Measurements from ENCODE around the gene ZNF431.
A peak's percentile ranks its signal among the peaks of the same experiment; 100 is the strongest.
"Not testable (repeated sequence)": the region's sequence is repeated elsewhere in the genome, so short reads cannot be mapped to it uniquely, and the experiment has no call there.

Gene ZNF431

DNA sequence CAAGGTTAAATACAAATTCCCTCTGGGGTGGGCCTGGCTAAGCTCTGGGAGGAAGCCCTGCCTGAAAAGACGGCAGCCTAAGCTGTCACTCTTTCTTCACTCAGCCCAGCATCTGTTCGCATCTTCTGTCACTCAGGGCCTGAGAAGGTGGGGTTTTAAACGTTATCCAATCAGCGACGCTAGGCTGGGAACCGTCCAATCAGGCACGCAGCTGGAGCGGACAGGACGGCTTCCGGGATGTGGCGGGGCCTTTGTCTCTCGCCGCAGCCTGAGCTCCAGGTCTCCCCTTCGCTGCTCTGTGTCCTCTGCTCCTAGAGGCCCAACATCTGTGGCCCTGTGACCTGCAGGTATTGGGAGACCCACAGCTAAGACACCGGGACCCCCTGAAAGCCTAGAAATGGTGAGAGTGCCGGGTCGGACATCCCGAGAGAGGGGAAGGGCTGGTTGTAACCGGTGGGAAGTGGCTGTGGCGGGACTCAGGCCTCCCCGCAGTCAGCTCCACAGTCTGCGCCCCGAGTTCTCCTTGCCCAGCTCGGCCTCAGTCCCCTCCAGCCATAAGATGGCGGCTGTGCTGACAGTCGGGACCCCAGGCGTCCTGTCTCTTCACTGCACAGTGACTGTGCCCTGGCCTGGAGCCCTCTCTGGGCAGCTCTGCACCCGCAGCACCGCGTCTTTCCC lies at the start of gene ZNF431:
Gene ZNF431 (plus strand): TSS at position 254 of the 678 bp plus-strand sequence. CDS start 144 bp downstream, at position 398.
- DNase-seq: peak; percentile 94

DNA sequence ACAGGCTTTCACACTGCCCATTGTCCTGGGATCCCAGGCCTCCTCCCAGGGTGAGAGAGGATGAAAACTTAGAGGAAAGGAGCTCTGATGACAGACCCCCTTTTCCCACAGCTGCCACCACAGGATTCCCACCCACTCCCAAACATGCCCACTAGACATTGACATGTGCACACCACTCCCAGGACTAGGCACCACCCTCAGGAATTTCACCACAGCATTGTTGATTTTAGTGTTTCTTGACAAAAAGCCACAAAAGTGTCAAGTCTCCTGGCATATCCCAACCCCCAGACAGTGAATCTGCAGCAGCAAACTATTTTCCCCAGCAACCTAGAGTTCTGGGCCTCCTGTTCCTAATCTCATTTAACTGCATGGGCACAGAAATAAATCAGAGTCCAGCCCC lies 49.7 kb upstream of the ZNF431 start:
- DNase-seq: no peak

DNA sequence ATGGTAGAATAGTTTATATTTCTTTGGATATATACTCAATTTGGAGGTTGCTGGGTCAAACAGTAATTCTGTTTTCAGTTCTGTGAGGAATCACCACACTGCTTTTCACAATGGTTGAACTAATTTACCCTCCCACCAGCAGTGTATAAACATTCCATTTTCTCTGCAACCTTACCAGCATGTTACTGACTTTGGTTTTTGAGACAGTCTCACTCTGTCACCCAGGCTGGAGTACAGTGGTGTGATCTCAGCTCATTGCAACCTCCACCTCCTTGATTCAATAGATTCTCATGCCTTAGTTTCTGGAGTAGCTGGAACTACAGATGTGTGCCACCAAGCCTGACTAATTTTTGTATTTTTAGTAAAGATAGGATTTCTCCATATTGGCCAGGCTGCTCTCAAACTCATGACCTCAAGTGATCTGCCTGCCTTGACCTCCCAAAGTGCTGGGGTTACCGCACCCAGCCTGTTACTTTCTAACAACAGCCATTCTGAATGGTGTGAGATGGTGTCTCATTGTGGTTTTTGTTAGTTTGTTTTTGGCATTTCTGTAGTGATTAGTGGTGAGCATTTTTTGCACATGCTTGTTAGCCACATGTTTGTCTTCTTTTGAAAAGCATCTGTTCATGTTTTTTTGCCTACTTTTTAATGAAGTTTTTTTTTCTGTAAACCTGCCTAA lies 47.4 kb upstream of the ZNF431 start:
- no peak for DNase-seq

GRCh38 chr19:21098291-21098690 lies 43.5 kb upstream of the ZNF431 start:
- no peak for DNase-seq

- DNase-seq: no peak
These were observed 40.2 kb upstream of the ZNF431 start for GRCh38 chr19:21101521-21102242.

GRCh38 chr19:21109116-21109515 lies 32.7 kb upstream of the ZNF431 start:
- no peak for DNase-seq

DNA sequence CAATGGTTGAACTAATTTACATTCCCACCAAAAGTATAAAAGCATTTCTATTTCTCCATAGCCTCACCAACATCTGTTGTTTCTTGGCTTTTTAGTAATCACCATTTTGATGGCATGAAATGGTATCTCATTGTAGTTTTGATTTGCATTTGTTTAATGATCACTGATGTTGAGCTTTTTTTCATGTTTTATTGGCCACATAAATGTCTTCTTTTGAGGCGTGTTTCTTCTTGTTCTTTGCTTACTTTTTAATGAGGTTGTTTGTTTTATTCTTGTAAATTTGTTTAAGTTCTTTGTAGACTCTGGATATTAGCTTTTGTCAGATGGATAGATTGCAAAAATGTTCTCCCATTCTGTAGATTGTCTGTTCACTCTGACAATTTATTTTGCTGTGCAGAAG lies 31.7 kb upstream of the ZNF431 start:
- DNase-seq: no peak

DNA sequence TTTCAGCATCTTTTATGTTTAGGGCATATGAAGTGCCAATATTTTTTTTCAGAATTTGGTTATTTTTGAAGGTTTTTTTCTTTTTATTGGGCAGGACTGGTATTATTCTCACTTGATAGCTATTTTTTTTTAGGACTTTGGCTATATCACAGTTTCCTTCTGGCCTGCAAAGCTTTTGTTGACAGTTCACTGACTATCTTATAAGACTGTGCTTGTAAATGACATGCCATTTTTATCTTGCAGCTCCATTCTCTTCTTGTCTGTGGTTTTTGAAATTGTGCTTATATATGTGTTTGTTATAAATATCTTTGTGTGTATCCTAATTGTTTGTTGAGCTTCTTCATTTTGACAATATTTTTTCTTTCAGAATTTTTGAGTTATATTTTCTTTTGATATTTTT lies 26.4 kb upstream of the ZNF431 start:
- no peak for DNase-seq

DNA sequence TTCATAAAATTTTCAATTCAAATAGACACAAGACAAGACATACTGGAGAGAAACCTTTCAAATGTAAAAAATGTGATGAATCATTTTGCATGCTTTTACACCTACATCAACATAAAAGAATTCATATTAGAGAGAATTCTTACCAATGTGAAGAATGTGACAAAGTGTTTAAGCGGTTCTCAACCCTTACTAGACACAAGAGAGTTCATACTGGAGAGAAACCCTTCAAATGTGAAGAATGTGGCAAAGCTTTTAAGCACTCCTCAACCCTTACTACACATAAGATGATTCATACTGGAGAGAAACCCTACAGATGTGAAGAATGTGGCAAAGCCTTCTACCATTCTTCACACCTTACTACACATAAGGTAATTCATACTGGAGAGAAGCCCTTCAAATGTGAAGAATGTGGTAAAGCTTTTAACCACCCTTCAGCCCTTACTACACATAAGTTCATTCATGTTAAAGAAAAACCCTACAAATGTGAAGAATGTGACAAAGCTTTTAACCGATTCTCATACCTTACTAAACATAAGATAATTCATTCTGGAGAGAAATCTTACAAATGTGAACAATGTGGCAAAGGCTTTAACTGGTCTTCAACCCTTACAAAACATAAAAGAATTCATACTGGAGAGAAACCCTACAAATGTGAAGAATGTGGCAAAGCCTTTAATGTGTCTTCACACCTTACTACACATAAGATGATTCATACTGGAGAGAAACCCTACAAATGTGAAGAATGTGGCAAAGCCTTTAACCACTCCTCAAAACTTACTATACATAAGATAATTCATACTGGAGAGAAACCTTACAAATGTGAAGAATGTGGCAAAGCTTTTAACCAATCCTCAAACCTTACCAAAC lies 24.6 kb upstream of the ZNF431 start:
- DNase-seq: no peak

DNA sequence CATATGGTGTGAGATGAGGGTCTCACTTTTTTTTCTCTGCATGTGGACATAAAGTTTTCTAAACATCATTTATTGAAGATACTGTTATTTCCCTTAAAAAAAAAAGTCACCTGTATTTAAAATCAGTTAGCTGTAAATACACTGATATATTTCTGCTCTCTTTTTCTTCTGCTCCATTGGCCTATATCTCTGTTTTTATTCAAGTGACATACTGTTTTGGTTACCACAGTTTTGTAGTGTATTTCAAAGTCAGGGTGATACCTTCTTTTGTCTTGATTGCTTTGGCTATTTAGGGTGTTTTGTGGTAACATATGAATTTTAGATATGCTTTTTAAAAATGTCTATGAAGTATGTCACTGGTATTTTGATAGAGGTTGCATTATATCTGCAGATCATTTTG lies 15.8 kb upstream of the ZNF431 start:
- no peak for DNase-seq

- no peak for DNase-seq
These were observed 14.8 kb upstream of the ZNF431 start for GRCh38 chr19:21127001-21127400.

DNA sequence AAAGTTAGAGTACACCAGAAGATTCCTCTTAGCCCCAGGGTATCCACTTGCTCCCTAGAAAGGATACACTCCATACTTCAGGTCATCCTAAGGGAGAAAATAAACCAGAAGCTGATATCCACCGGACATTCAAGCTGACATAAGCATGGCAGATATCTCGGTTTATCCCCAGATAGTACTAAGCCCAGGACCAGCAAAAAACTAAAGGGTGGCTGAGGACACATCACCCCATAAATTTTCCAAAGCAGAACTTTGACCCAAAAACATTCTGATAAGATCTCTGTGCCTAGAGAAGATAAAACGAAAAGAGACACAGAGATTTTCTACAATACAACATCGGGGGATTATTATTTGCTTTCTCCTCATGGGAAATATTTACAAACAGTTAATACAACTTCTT lies 13.9 kb upstream of the ZNF431 start:
- DNase-seq: no peak

DNA sequence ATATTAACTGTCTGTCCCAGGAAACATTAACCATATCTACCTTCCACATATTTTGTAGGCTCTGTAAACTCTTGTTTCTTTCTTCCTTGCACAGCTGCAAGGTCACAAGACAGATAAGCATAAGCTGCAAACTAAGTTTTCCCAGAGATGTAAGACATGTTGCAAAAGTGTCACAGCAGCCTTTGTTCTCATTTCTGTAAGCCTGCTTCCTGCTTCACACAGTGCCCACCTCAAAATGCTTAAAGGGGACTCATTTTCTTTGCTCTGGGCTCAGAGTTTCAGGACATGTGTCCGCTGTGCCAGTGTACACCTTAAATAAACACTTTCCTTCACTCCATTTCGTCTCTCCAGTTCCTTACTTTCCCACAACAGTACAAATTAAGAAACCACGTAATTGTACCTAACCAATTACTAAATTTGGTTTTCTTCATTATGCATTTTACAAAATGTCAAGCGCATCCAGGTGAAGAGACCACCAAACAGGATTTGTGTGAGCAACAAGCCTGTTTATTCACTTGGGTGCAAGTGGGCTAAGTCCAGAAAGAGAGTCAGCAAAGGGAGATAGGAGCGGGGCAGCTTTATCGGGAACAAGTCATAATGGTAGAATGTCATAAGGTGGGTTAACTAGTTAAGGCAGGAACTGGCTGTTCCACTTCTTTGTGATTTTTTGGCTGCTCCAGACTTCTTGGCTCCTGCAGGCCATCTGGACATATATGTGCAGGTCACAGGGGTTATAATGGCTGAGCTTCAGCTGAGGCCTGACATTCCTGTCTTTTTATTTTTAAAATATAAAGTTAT lies 12.7 kb upstream of the ZNF431 start:
- DNase-seq: no peak

- DNase-seq: no peak
These were observed 11.6 kb upstream of the ZNF431 start for GRCh38 chr19:21130097-21130775.

DNA sequence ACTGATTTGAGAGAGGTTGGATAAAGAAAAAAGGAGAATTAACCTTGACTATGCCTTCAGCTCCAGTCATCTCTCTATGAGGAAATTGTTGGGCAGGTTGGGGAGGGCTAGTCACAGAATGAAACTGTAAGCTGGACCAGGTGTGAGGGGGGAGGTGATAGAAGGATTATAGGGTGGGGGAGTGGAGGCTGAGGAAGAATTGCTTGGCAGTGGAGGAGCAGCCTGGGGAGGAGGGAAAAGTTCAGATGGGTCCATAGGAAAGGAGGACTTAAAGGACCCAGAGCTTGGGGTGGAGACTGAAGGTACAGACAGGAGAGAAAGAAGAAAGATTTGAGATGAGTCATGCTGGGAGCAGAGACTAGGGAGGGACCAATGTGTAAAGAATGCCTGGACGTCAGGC lies 8.2 kb upstream of the ZNF431 start:
- DNase-seq: no peak

DNA sequence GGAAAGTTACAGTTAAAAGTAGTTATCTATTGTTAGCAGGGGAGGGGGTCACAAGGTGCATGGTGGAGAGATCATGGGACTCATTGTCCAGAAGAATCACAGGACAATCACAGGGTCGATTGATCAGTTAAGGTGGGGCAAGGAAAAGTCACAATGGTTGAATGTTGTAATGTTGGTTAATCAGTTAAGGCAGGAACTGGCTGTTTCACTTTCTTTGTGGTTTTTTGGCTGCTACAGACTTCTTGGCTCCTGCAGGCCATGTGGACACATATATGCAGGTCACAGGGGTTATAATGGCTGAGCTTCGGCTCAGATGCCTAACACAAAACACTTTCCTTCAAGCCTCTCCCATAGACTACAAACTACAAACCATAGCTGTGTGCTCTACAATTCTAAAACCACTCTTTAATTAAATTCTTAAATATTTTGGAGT lies 6.9 kb upstream of the ZNF431 start:
- DNase-seq: no peak

- DNase-seq: no peak
These were observed 6.4 kb upstream of the ZNF431 start for GRCh38 chr19:21135433-21135832.

GRCh38 chr19:21138130-21138529 lies 3.7 kb upstream of the ZNF431 start:
- DNase-seq: no peak

DNA sequence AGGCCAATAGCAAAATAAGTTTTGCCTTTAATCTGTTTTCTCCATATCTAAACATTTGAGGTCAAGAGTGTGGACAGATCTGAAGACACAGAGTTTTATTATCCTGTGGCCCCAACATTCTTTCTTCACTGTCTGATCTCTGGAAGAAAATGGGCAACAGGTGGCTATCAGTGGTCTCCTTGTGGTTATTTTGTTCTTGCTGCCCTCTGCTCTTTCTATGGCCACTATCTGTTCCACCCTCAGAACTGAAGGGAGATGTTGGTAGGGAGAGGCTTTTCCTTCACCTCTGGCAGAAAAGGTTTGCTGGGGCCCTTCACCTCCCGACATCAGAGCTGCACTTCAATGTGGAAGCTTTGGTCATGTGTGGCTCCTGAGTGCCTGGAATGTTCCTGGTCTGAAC lies 834 bp upstream of the ZNF431 start:
- DNase-seq: not testable (repeated sequence)

GRCh38 chr19:21143428-21143827 lies 1.6 kb downstream of the ZNF431 start:
- DNase-seq: no peak

- DNase-seq: peak; percentile 2
These were observed 2.0 kb downstream of the ZNF431 start for GRCh38 chr19:21143854-21144253.

DNA sequence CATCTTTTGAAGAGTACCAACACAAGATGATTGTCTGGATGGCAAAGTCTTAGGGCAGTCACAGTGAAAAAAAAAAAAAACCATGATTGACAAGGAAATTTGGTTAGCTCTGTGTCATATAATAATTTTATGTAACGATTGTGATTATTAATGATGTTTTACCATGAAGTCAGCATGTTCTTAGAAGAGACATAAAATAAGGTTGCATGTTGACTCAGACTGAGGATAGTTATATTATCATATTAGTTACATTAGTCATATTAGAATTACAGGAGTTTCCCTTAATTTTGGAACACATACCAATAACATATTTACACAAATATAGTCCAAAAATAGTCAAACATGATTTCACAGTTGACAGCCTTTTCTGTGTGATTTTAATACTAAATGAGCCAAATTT lies 5.7 kb downstream of the ZNF431 start:
- DNase-seq: no peak
